Activated naive CD8-positive, alpha-beta T cell treated with anti-CD3 and anti-CD28 coated beads, Interleukin-2, amount 50 U/mL, for 24 hours (primary cell): ENCODE measurements around the gene FGD1.
"Not testable (repeated sequence)": the region's sequence is repeated elsewhere in the genome, so short reads cannot be mapped to it uniquely, and the experiment has no call there.

Source experiments
- ATAC-seq: fragments of 150-1000 bp; cut with Tn5 transposase; one replicate; pipeline ENCODE4 v1.10.0; 2021
- DNase-seq: peaks from one replicate; pipeline ENCODE4 v3.0.0; 2021
- H3K27ac Mint-ChIP-seq: one replicate; pipeline ENCODE4 v1.8.0; 2021; ENCODE audit warnings: mild to moderate bottlenecking, mixed read lengths
- H3K27me3 Mint-ChIP-seq: one replicate; pipeline ENCODE4 v1.8.0; 2021; ENCODE audit warnings: mixed read lengths
- H3K36me3 Mint-ChIP-seq: one replicate; pipeline ENCODE4 v1.8.0; 2021; ENCODE audit warnings: low read depth, mixed read lengths
- H3K4me1 Mint-ChIP-seq: one replicate; pipeline ENCODE4 v1.8.0; 2021; ENCODE audit warnings: mixed read lengths
- H3K4me3 Mint-ChIP-seq: one replicate; pipeline ENCODE4 v1.8.0; 2021; ENCODE audit warnings: mild to moderate bottlenecking, moderate library complexity, mixed read lengths
- H3K9me3 Mint-ChIP-seq: one replicate; pipeline ENCODE4 v1.8.0; 2021; ENCODE audit warnings: mixed read lengths

The FGD1 gene

GRCh38 chrX:54489819-54490218 is 6.2 kb downstream of the FGD1 start:
- H3K4me1 Mint-ChIP-seq, H3K36me3 Mint-ChIP-seq, H3K27me3 Mint-ChIP-seq, H3K4me3 Mint-ChIP-seq, H3K27ac Mint-ChIP-seq, ATAC-seq, H3K9me3 Mint-ChIP-seq, DNase-seq: not testable (repeated sequence)

DNA sequence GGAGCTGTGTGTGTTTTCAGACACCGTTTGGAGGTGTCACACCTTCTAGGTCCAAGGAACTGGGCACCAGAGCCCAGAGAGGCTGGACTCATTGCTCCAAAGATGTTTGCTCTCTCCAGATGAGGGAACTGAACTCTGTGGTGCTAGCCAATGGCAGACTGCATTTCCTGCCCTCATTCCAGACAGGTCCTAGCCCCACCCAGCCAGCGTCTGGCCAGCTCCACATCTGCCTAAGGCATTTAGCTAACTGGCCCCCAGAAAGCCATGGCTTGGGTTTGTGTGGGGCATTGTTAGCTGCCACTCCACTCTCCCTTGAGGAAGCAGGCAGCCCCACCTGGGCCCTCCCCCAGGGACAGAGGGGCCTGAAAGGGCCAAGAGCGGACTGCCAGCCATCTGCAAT is 11.4 kb downstream of the FGD1 start:
- no peaks in the 10 kb centered on the region for H3K36me3 Mint-ChIP-seq
- no peak overlapping the region for H3K4me3 Mint-ChIP-seq
- H3K27me3 Mint-ChIP-seq, result no peaks in the 10 kb centered on the region
- no peak for ATAC-seq
- H3K27ac Mint-ChIP-seq, result no peak overlapping the region
- H3K4me1 Mint-ChIP-seq, result no peaks in the 10 kb centered on the region
- no peaks in the 10 kb centered on the region for H3K9me3 Mint-ChIP-seq
- no peak for DNase-seq

DNA sequence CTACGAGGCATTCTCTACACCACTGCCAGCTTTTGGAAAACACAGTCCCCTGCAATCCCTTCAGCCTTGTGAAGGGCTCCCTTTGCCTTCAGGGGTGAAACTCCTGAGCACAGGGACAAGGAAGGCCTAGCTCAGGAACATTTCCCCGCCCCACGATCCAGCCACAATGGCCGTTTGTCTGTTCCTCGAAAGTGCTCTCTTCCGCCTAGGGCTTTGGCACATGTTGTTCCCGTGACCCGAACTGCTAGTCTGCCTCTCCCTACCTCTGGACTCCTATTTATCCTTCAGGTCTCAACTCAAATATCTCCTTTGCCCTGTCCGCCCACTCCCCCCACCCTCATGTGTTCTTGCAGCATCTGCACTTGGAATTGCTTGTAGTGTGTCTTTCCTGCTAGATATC is 12.1 kb downstream of the FGD1 start:
- ATAC-seq, result no peak
- no peak overlapping the region for H3K27ac Mint-ChIP-seq
- no peaks in the 10 kb centered on the region for H3K27me3 Mint-ChIP-seq

GRCh38 chrX:54482839-54483593 is 13.0 kb downstream of the FGD1 start:
- DNase-seq (no peak), ATAC-seq (no peak)
- H3K27ac Mint-ChIP-seq, result no peak overlapping the region
- H3K4me3 Mint-ChIP-seq, result no peak overlapping the region
- H3K4me1 Mint-ChIP-seq, result no peaks in the 10 kb centered on the region
- no peaks in the 10 kb centered on the region for H3K9me3 Mint-ChIP-seq
- H3K27me3 Mint-ChIP-seq, result no peaks in the 10 kb centered on the region
- no peaks in the 10 kb centered on the region for H3K36me3 Mint-ChIP-seq

More for the DNA sequence above, 12.1 kb downstream of the FGD1 start:
- DNase-seq, result no peak
- H3K4me1 Mint-ChIP-seq, result no peaks in the 10 kb centered on the region
- no peak overlapping the region for H3K4me3 Mint-ChIP-seq
- H3K36me3 Mint-ChIP-seq, result no peaks in the 10 kb centered on the region
- no peaks in the 10 kb centered on the region for H3K9me3 Mint-ChIP-seq

- Mint-ChIP-seq H3K27ac (no peak overlapping the region), H3K9me3 (no peaks in the 10 kb centered on the region), H3K36me3 (no peaks in the 10 kb centered on the region), H3K4me3 (no peak overlapping the region), H3K4me1 (no peaks in the 10 kb centered on the region), H3K27me3 (no peaks in the 10 kb centered on the region)
- ATAC-seq (no peak), DNase-seq (no peak)
Observed at GRCh38 chrX:54479136-54480111, 16.6 kb downstream of the FGD1 start.

GRCh38 chrX:54473993-54474859 is 21.8 kb downstream of the FGD1 start:
- no peaks in the 10 kb centered on the region for H3K36me3 Mint-ChIP-seq
- no peaks in the 10 kb centered on the region for H3K27me3 Mint-ChIP-seq
- DNase-seq (no peak), ATAC-seq (no peak)
- H3K4me1 Mint-ChIP-seq, result no peaks in the 10 kb centered on the region
- H3K9me3 Mint-ChIP-seq, result no peaks in the 10 kb centered on the region
- H3K4me3 Mint-ChIP-seq, result no peak overlapping the region
- H3K27ac Mint-ChIP-seq, result no peak overlapping the region

GRCh38 chrX:54470054-54470760 is 25.8 kb downstream of the FGD1 start:
- H3K9me3 Mint-ChIP-seq, result no peaks in the 10 kb centered on the region
- no peaks in the 10 kb centered on the region for H3K27me3 Mint-ChIP-seq
- ATAC-seq (no peak), DNase-seq (no peak)
- H3K36me3 Mint-ChIP-seq, result no peaks in the 10 kb centered on the region
- no peak overlapping the region for H3K27ac Mint-ChIP-seq
- H3K4me1 Mint-ChIP-seq, result no peaks in the 10 kb centered on the region
- no peak overlapping the region for H3K4me3 Mint-ChIP-seq

DNA sequence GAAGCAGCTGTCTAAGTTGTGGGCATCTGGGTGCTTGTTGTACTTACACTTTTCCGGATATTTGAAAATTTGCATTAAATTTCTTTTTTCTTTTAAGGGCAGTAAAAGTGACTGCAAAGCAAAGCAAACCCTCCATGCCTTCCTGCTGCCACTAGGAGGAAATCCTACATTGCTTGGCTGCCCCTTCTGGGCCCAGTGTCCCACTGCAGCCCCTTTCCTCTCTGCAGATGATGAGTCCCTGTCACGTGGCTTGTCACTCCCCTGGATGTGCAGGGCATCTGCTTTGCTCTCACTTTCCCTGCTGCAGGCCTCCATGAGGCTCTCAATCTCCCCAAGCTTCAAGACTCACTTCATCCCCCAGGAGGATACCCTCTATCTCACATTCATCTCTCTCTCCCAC is 43.1 kb downstream of the FGD1 start:
- Mint-ChIP-seq H3K36me3 (peaks cover 3% of the 10 kb centered on the region), H3K4me3 (no peak overlapping the region), H3K27ac (no peak overlapping the region), H3K4me1 (no peaks in the 10 kb centered on the region), H3K9me3 (no peaks in the 10 kb centered on the region), H3K27me3 (no peaks in the 10 kb centered on the region)
- no peak for ATAC-seq
- no peak for DNase-seq

GRCh38 chrX:54449929-54450328 is 46.1 kb downstream of the FGD1 start:
- peaks cover 6% of the 10 kb centered on the region for H3K36me3 Mint-ChIP-seq
- DNase-seq (no peak), ATAC-seq (no peak)
- H3K4me3 Mint-ChIP-seq, result no peak overlapping the region
- H3K9me3 Mint-ChIP-seq, result no peaks in the 10 kb centered on the region
- H3K27ac Mint-ChIP-seq, result no peak overlapping the region
- H3K4me1 Mint-ChIP-seq, result no peaks in the 10 kb centered on the region
- H3K27me3 Mint-ChIP-seq, result no peaks in the 10 kb centered on the region

DNA sequence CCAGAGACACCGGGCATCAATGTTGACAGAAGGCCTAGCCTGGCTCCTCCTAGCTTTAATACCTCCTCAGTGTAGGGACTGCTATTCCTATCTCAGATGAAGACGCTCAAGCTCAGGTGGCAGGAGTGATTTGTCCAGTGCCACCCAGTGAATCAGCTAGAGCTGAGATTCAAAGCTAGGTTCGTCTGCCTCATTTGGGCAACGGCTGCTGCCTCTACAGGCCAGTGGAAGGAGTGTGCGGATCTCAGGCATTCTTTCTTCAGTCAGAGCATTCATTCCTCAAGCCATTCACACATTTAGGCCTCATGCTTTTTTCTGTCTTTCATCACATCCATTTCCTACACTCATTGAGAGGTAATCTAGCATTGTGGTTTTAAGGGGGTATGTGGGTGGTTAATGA is 48.6 kb downstream of the FGD1 start:
- ATAC-seq, result no peak
- DNase-seq, result no peak

DNA sequence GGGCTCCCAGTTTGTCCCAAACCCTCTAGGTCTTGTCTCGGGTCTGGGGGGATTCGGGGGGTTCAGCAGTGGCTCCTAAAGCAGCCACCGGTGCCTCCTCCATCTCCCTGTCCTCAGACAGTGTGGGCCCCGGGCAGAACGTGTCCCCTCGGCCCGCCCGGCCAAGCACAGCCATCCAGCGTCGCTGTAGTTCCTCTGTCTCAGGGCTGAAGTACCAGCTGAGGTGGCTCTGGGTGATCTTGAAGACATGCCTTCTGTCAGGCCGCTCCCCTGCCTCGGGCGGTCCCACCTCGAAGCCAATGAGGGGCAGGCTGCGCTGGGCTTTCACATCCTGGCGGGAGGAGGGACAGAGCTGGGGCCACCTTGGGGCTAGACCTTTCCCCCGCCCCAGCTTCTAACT is 50.0 kb downstream of the FGD1 start:
- H3K4me3 Mint-ChIP-seq, result no peak overlapping the region
- no peak overlapping the region for H3K27ac Mint-ChIP-seq
- H3K27me3 Mint-ChIP-seq, result no peaks in the 10 kb centered on the region
- ATAC-seq (no peak), DNase-seq (no peak)
- no peaks in the 10 kb centered on the region for H3K9me3 Mint-ChIP-seq
- H3K4me1 Mint-ChIP-seq, result peaks cover 18% of the 10 kb centered on the region
- H3K36me3 Mint-ChIP-seq, result peaks cover 23% of the 10 kb centered on the region

More for the DNA sequence above, 48.6 kb downstream of the FGD1 start:
- Mint-ChIP-seq H3K36me3 (peaks cover 18% of the 10 kb centered on the region), H3K4me1 (peaks cover 5% of the 10 kb centered on the region), H3K27ac (no peak overlapping the region), H3K9me3 (no peaks in the 10 kb centered on the region), H3K27me3 (no peaks in the 10 kb centered on the region), H3K4me3 (no peak overlapping the region)

DNA sequence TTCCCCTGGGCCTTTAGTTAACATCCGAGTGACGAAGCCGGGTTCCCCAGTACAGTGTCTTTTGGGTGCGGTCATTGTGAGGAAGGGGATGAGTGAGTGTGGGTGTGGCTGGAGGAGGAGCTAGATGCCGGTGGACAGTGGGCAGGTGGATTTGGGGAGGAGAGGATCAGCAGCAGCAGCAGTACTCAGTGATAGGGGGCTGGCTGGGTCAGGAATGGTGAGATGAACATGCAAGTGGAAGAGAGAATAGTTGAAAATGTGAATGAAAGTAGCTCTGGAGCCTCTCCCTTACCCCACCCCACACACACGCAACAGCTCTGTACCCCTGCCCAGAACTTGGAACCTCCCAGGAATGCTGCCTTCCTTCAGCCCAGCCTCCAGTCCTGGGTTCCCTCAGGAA is 51.3 kb downstream of the FGD1 start:
- ATAC-seq (no peak), DNase-seq (no peak)
- H3K9me3 Mint-ChIP-seq, result no peaks in the 10 kb centered on the region
- H3K36me3 Mint-ChIP-seq, result peaks cover 20% of the 10 kb centered on the region
- peaks cover 23% of the 10 kb centered on the region for H3K4me1 Mint-ChIP-seq
- no peaks in the 10 kb centered on the region for H3K27me3 Mint-ChIP-seq
- H3K4me3 Mint-ChIP-seq, result no peak overlapping the region
- no peak overlapping the region for H3K27ac Mint-ChIP-seq

DNA sequence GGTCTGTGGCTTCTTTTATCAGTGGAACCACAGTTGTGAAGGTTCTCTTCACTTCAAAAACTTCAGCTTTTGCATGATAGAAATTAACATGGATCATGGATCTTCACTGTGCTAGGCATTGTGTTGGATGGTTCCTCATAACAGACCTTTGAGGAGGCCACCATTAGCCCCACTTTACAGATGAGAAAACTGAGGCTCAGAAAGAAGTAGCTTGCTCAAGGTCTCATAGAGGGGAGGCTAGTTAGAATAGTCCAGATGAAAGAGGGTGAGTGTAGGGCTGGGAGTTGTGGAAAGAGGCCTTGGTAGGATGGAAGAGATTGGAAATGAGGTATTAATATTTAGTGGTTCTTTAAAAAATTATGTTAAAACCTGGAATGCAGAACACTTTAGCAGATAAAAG is 53.2 kb downstream of the FGD1 start:
- no peaks in the 10 kb centered on the region for H3K9me3 Mint-ChIP-seq
- no peak overlapping the region for H3K4me3 Mint-ChIP-seq
- DNase-seq (no peak), ATAC-seq (no peak)
- no peaks in the 10 kb centered on the region for H3K27me3 Mint-ChIP-seq
- no peak overlapping the region for H3K27ac Mint-ChIP-seq
- peaks cover 23% of the 10 kb centered on the region for H3K4me1 Mint-ChIP-seq
- peaks cover 20% of the 10 kb centered on the region for H3K36me3 Mint-ChIP-seq
